ENCODE measurements around the gene HLCS.

HLCS gene

DNA sequence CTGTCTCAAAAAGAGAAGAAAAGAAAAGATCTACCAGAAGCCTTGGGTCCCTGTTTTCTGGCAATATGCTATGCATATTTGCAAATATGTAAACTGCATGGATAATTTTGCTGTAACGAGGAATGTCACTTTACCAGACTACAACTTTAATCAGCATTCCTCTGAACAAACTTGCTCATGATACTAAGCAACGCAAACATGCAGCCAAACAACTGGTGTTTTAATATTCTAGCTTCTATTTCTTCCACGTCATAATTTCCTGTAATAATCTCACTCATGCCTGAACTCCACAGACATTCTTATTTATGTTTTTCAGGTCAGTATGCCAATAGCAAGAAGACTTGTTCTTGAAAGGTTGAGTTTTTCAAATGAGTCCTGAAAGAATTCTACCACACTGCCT, 153.4 kb downstream of the HLCS start:
- DNase-seq (ENCODE audit: low read depth in 3 of 3), result no peak

- no peak for DNase-seq (ENCODE audit: low read depth in 3 of 3)
Observed at GRCh38 chr21:36811762-36812161, 154.7 kb downstream of the HLCS start.

DNA sequence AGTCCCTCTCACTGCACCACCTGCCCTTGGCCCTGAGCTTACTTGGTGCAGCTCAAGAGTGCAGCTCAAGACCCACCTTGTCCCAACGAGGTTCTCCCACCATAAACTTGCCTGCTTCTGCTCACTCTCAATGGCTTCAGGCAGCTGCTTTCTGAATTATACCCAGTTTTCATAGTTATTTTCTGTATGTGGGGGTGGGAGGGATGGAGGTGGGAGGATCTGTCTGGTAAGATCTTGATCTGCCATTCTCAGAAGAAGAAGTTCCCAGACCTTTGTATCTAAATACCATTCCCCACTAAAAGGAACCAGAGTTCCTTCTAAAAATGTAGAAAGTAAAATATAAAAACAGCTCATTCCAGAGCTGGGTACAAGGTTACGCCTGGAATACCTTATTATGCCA, 156.0 kb downstream of the HLCS start:
- DNase-seq (ENCODE audit: low read depth in 3 of 3), result no peak

DNA sequence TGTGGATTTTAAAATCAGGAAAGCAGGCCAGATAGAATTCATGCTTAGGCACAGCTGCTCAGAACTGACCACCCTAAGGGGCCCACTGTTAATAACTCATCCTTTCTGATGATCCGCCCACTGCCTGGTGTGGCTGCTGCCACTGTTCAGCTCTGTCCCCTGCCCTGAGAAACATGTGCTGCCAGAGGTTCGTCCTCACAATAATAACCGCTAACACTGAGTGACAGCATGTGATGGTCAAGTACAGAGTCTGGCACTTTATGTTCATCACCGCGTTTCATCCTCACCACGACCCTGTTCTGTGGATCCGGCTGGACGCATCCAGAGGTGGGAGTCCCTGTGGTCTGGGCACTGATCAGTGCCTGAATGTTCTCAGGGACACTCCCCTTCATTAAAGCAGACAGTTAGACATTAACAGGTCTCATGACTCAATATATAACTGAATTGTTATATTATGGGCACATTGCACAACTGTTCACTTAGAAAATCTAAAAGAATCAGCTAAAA, 159.0 kb downstream of the HLCS start:
- DNase-seq (ENCODE audit: low read depth in 3 of 3), result no peak

- DNase-seq (ENCODE audit: low read depth in 3 of 3), result no peak
Observed at GRCh38 chr21:36806103-36806502, 160.4 kb downstream of the HLCS start.

DNA sequence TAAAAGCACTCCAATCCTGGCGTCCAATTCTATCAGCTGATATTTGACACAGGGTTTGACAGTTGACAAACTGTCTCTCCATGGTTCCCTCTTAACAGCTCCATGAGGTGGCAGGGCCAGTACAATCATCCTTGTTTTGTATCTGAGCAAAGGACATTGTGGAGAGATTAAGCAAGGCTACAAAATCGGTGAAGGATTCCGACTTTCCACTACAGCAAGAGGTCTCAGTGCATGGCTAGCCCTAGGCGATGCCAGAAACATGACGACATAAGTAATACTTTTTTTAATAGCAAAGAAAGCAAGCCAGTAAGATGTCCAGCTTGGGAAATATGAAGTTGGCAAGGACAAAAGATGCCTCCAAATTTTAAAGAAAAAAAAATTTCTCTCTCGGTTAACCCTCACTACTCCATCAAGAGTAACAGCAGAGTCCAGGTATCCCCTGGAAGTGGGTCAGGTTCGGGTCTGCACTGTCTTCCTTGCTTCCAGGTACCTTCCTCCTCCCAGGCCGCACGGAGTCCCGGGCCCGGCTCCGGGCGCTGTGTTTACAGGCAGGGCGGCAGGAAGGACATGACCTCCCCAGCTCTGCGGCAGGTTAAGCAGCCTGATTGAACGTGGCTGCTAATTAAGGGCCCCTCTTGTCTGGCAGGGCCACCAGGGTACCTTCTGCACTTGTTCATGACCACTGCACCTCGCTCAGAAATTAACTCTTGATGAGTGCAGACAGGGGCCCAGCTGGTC, 161.4 kb downstream of the HLCS start:
- no peak for DNase-seq (ENCODE audit: low read depth in 3 of 3)

DNA sequence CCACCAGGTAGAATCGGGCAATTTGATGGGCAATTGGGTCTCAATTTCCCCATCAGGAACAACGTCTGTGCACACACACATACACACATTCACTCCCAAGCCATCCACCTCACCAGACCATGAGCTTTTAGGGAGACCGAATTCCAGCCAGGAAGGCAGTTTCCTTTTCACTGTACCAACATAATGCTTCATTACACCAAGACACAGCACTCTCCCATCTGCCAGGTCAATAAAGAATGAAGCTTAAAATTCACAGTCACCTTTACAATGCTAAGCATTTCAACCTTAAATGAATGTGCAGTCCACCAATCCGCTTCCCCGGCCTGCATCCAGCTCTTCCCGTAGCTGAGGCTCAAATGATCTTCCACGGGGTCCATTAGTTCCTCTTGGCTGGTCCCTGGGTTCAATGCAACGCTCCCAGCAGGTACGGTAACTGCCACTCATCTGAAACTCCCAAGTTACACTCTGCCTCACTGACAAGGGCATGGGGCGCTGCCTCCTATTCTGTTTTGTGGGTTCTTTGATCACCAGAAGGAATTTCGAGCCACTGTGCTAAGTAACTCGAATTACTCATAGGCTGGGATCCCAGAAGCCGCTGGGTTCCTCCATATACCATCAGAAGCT, 162.5 kb downstream of the HLCS start:
- DNase-seq (ENCODE audit: low read depth in 3 of 3), result no peak

DNA sequence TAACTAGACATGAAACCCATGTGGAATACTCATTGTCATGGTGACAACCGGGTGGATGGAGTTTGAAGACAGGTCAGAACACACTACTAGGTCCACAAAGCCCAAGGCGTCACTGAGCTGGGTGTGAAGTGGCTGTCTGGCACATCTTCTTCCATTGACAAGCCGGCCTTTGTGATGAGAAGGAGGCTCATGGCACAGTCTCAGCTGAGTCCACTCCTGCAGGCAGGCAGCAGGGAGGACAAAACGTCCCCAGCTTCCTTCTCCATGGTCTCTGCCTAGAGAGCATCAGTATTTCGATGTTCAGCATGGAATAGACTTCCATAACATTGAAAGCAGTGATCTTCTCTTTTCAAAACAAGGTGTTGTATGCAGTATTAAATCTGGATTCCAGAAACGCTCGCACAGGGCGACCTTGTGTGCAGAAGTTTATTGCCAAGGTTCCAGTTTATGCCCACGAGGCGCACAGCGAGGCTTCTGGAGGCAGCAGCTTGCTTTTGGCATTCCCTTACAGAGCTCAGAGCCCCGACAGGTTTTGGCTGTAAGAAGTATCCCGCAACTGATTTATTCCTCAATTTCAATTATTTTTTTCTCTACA, 163.3 kb downstream of the HLCS start:
- DNase-seq (ENCODE audit: low read depth in 3 of 3), result no peak

DNA sequence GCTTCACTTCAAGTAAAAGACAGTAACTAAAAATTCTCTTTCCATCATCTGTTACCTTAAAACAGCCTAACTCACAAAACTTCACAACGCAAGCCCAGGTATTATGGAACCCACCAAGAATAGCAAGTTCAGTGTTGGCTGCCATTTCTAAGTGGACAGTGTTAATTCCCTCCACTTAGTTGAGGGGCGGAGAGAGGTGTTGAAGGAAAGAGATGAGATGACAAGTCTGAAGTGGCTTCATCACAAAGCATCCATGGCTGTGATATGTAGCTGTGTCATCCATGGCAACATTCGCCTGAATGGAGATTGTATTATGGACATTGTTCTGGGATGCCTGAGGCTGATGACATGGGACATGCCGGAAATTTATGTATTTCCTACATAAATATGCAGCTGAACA, 165.7 kb downstream of the HLCS start:
- no peak for DNase-seq (ENCODE audit: low read depth in 3 of 3)

- no peak for DNase-seq (ENCODE audit: low read depth in 3 of 3)
Observed at GRCh38 chr21:36799869-36800268, 166.6 kb downstream of the HLCS start.

DNA sequence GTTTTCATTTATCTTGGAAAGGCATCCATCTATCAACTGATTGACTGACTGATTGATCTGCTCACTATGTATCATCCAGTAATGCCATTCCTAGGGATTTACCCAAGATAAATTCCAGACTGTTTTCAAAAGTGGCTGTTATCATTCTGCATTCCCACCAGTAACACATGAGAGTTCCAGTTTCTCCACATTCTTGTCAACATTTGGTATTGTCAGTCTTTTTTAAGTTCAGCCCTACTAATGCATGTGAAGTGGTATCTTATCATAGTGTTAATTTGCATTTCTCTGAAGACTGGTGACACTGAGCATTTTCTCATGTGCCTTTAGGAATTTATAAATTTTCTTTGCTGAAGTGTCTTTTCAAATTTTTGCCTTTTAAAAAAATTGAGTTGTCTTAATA, 168.0 kb downstream of the HLCS start:
- DNase-seq (ENCODE audit: low read depth in 3 of 3), result no peak

- no peak for DNase-seq (ENCODE audit: low read depth in 3 of 3)
Observed at GRCh38 chr21:36796070-36796469, 170.4 kb downstream of the HLCS start.

GRCh38 chr21:36792505-36792967, 173.9 kb downstream of the HLCS start:
- no peak for DNase-seq (ENCODE audit: low read depth in 3 of 3)

GRCh38 chr21:36791695-36792470, 174.6 kb downstream of the HLCS start:
- DNase-seq (ENCODE audit: low read depth in 3 of 3), result no peak

- DNase-seq (ENCODE audit: low read depth in 3 of 3), result no peak
Observed at GRCh38 chr21:36791180-36791579, 175.3 kb downstream of the HLCS start.

GRCh38 chr21:36790616-36791015, 175.9 kb downstream of the HLCS start:
- DNase-seq (ENCODE audit: low read depth in 3 of 3), result no peak

DNA sequence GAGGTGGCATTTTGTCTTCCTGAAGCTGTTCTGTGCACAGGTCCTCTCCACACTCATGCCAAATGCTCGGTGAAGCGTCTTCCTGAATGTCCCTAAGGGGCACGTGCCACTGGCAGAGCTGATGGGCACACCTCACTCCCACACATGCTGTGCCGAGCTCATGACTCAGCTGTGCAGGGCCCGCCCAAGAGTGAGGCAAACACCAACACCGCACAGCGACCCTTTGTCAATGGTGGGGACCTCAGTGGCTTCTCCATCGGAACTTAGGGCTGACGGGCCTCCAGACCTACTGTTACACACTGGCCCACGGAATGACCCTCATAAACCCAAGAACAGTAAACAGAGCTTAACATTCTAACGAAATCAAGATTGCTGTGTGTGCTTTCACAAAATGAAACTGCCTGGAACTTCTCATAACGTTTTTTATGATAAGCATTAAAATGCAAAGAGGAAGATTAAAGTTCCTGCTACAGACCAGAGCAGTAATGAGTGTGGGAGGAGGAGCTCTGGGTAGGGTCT, 178.3 kb downstream of the HLCS start:
- no peak for DNase-seq (ENCODE audit: low read depth in 3 of 3)

DNA sequence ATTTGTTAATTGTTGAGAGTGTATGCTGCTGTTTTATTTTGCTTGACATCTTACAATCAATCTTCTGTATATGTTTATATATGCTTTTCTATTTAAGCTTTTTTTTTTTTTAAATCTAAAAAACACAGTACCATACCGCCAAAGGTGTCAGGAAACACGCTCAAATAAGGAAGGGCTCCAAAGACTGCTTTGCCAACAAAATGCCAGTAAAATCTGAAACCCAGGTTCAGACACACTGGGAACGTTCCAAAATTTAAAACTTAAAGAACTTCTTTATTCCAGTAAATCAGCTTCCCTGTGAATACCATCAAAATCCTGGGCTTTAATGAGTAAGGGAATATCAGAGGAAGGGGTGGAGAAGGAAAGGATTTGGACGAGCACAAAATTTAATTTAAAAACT, 180.3 kb downstream of the HLCS start:
- DNase-seq (ENCODE audit: low read depth in 3 of 3), result no peak

- no peak for DNase-seq (ENCODE audit: low read depth in 3 of 3)
Observed at GRCh38 chr21:36785615-36786014, 180.9 kb downstream of the HLCS start.

DNA sequence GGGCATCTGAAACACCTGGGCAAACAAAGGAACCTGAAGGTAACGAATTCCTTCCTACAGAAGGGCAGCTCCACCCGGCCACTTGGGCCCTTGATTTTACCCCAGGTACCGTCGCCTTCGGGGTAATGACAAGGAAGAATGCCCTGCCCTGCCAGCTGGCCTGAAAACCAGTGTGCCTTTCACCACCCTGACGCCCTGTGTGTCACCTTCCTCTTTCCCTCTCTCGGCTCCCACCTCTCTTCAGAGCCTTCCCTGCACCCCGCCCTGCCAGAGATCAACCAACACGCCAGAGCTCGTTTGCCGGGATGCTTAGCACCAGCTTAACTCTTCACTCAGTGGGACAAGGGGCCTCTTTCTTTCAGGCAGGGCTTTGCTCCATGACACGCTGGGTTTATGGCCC, 181.5 kb downstream of the HLCS start:
- no peak for DNase-seq (ENCODE audit: low read depth in 3 of 3)

- DNase-seq (ENCODE audit: low read depth in 3 of 3), result no peak
Observed at GRCh38 chr21:36783612-36784374, 182.7 kb downstream of the HLCS start.
